SU-DHL-6 (cell line): Measurements from ENCODE around the gene MRPL1.
"Not testable (repeated sequence)": the region's sequence is repeated elsewhere in the genome, so short reads cannot be mapped to it uniquely, and the experiment has no call there.

Experiments used
- EZH2phosphoT487 ChIP-seq: fragments of 200-600 bp; sonication (generic), shearing (Covaris generic); conservative IDR thresholded peaks from 2 replicates; pipeline ENCODE4 v1.6.1; 2018; ENCODE audit warnings: mild to moderate bottlenecking, antibody characterized with exemption, low read length, moderate library complexity, mixed read lengths
- TF ChIP-seq, protein P1 (sequence below): fragments of 200-600 bp; sonication (generic); IDR thresholded peaks from one replicate; pipeline ENCODE4 v1.5.1; 2017; ENCODE audit warnings: antibody characterized with exemption, mild to moderate bottlenecking, low read length, moderate library complexity; ENCODE audit not compliant: insufficient read depth, poor library complexity, severe bottlenecking

- TF ChIP-seq, protein P1, sequence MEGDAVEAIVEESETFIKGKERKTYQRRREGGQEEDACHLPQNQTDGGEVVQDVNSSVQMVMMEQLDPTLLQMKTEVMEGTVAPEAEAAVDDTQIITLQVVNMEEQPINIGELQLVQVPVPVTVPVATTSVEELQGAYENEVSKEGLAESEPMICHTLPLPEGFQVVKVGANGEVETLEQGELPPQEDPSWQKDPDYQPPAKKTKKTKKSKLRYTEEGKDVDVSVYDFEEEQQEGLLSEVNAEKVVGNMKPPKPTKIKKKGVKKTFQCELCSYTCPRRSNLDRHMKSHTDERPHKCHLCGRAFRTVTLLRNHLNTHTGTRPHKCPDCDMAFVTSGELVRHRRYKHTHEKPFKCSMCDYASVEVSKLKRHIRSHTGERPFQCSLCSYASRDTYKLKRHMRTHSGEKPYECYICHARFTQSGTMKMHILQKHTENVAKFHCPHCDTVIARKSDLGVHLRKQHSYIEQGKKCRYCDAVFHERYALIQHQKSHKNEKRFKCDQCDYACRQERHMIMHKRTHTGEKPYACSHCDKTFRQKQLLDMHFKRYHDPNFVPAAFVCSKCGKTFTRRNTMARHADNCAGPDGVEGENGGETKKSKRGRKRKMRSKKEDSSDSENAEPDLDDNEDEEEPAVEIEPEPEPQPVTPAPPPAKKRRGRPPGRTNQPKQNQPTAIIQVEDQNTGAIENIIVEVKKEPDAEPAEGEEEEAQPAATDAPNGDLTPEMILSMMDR = not testable (repeated sequence)
- not testable (repeated sequence) for TF ChIP-seq EZH2phosphoT487
These were observed 711 bp downstream of the MRPL1 start for GRCh38 chr4:77863341-77863740.
